ENCODE data around the gene FBXO40.

DNA sequence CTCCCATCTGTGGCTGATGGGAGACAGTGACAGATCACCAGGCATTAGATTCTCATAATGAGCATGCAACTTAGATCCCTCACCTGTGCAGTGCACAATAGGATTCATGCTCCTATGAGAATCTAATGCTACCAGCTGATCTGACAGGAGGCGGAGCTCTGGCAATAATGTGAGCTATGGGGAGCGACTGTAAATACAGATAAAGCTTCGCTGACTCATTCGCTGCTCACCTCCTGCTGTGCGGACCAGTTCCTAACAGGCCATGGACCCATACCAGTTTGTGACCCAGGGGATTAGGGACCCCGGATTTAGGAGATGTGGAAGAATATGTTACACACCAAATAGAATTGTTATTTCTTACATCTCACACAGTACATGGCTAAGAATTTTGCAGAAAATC is 18.7 kb upstream of the FBXO40 start:
- TF ChIP-seq TAF1 (IDR thresholded peaks at IDR 0.05; ENCODE audit: borderline replicate concordance, insufficient read depth, low read length) (no peak), POLR2AphosphoS5 (IDR thresholded peaks at IDR 0.05; ENCODE audit: low read depth, low read length) (no peak), SIN3A (IDR thresholded peaks at IDR 0.05; ENCODE audit: borderline replicate concordance, insufficient read depth, low read length) (no peak), FOXP2 (optimal IDR thresholded peaks at IDR 0.05; ENCODE audit: borderline replicate concordance, extremely low read depth, extremely low read length, insufficient read depth) (no peak)
- TF ChIP-seq, protein P1, sequence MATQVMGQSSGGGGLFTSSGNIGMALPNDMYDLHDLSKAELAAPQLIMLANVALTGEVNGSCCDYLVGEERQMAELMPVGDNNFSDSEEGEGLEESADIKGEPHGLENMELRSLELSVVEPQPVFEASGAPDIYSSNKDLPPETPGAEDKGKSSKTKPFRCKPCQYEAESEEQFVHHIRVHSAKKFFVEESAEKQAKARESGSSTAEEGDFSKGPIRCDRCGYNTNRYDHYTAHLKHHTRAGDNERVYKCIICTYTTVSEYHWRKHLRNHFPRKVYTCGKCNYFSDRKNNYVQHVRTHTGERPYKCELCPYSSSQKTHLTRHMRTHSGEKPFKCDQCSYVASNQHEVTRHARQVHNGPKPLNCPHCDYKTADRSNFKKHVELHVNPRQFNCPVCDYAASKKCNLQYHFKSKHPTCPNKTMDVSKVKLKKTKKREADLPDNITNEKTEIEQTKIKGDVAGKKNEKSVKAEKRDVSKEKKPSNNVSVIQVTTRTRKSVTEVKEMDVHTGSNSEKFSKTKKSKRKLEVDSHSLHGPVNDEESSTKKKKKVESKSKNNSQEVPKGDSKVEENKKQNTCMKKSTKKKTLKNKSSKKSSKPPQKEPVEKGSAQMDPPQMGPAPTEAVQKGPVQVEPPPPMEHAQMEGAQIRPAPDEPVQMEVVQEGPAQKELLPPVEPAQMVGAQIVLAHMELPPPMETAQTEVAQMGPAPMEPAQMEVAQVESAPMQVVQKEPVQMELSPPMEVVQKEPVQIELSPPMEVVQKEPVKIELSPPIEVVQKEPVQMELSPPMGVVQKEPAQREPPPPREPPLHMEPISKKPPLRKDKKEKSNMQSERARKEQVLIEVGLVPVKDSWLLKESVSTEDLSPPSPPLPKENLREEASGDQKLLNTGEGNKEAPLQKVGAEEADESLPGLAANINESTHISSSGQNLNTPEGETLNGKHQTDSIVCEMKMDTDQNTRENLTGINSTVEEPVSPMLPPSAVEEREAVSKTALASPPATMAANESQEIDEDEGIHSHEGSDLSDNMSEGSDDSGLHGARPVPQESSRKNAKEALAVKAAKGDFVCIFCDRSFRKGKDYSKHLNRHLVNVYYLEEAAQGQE (IDR thresholded peaks at IDR 0.05; ENCODE audit: insufficient read depth in 1 of 2, low read depth in 2 of 2, low read length in 2 of 2): no peak
